HepG2 (cell line): ENCODE data around the gene EVL. TPM values are rescaled to one million over a fixed set of nuclear protein-coding genes. Genes with fewer than 3 reads are reported as not detected.
A peak's percentile ranks its signal among the peaks of the same experiment; 100 is the strongest.

Source experiments
- ATAC-seq: fragments of 200-7000 bp; cut with Tn5 transposase; 3 replicates; pipeline ENCODE4 v1.9.1; 2020; ENCODE audit warnings: mild to moderate bottlenecking, moderate library complexity
- Bru-seq: library from RNA; stranded (reverse); fragments of 400-500 nt; gene quantifications from one replicate; lab custom pipeline; 2021; lab: Mats Ljungman, UMichigan
- BruChase-seq, 2 experiments: library from RNA; stranded (reverse); fragments of 400-500 nt; gene quantifications; one replicate each; lab custom pipeline; 2021; lab: Mats Ljungman, UMichigan
- BruUV-seq: library from RNA; stranded (reverse); fragments of 400-500 nt; replicated peaks from 2 replicates; lab custom pipeline; 2021; lab: Mats Ljungman, UMichigan
- CTCF ChIA-PET: fragments of 300-600 bp; formaldehyde crosslinking; extraction: SDS; loops from one replicate; lab custom pipeline; 2021; ENCODE audit warnings: low total read pairs, inconsistent platforms, low intra/inter-chr PET ratio; lab: Yijun Ruan, JAX
- POLR2A ChIA-PET: fragments of 350-600 bp; sonication (Branson Sonifier 250); formaldehyde crosslinking; loops from one replicate; lab custom pipeline; 2020; ENCODE audit warnings: antibody characterized with exemption, inconsistent platforms; lab: Yijun Ruan, JAX
- DNase-seq: peaks from one replicate; pipeline ENCODE4 v3.0.0-alpha.2; 2015; ENCODE audit warnings: low spot score
- FAIRE-seq: peaks from 3 replicates; lab custom pipeline; 2011; peaks lifted over from hg19 to GRCh38; lab: Jason Lieb, UNC
- H2AFZ ChIP-seq: one replicate; pipeline ENCODE4 v1.6.1; 2011; ENCODE audit warnings: low read length, inconsistent platforms
- H3K27ac ChIP-seq: fragments of 300-600 bp; 3 replicates; pipeline ENCODE4 v1.8.0; 2011; ENCODE audit warnings: mixed run types, mild to moderate bottlenecking, mixed read lengths, low read length, inconsistent platforms; ENCODE audit not compliant: insufficient read depth; ENCODE audit errors: extremely low read length
- H3K27me3 ChIP-seq, 2 experiments: fragments of 200-600 bp in 1 of 2; 2 replicates in 1 of 2; 3 replicates in 1 of 2; pipeline versions ENCODE4 v1.6.0 to v1.8.0; 2011; ENCODE audit warnings: low read length in 2 of 2, mild to moderate bottlenecking in 2 of 2, moderate library complexity in 2 of 2, inconsistent platforms in 1 of 2; ENCODE audit not compliant: insufficient read depth in 2 of 2, control insufficient read depth in 1 of 2
- H3K36me3 ChIP-seq, 2 experiments: fragments of 200-600 bp in 1 of 2; replicated peaks in 1 of 2; 2 replicates in 1 of 2; 3 replicates in 1 of 2; pipeline versions ENCODE4 v1.5.1 to v1.8.0; 2011; ENCODE audit warnings: low read length in 2 of 2, inconsistent platforms in 1 of 2; ENCODE audit not compliant: insufficient read depth in 2 of 2, control insufficient read depth in 1 of 2
- H3K4me1 ChIP-seq: 2 replicates; pipeline ENCODE4 v1.5.1; 2012; ENCODE audit warnings: low read length, inconsistent platforms; ENCODE audit not compliant: insufficient read depth
- H3K4me2 ChIP-seq: 2 replicates; pipeline ENCODE4 v1.6.0; 2011; ENCODE audit warnings: low read depth, low read length, inconsistent platforms
- H3K4me3 ChIP-seq, 3 experiments: fragments of 200-600 bp in 1 of 3; sonication (generic), shearing (Covaris generic) in 1 of 3; replicated peaks in 1 of 3; 2 replicates each; pipeline ENCODE4 v1.5.1; 2011 to 2016; ENCODE audit warnings: low read length in 3 of 3, inconsistent platforms in 2 of 3, low read depth in 2 of 3, mild to moderate bottlenecking in 2 of 3, control low read depth in 1 of 3, mixed read lengths in 1 of 3; ENCODE audit not compliant: insufficient read depth in 1 of 3
- H3K79me2 ChIP-seq: one replicate; pipeline ENCODE4 v1.6.1; 2011; ENCODE audit warnings: low read length, inconsistent platforms; ENCODE audit not compliant: insufficient read depth
- H3K9ac ChIP-seq: 2 replicates; pipeline ENCODE4 v1.6.0; 2011; ENCODE audit warnings: mild to moderate bottlenecking, low read depth, low read length, inconsistent platforms; ENCODE audit not compliant: insufficient read depth
- H3K9me3 ChIP-seq: 2 replicates; pipeline ENCODE4 v1.5.1; 2012; ENCODE audit warnings: mild to moderate bottlenecking, low read length
- H4K20me1 ChIP-seq: 2 replicates; pipeline ENCODE4 v1.6.0; 2011; ENCODE audit warnings: inconsistent platforms, mild to moderate bottlenecking, low read length, moderate library complexity; ENCODE audit not compliant: insufficient read depth
- BRCA1 ChIP-seq: sonication (generic); formaldehyde crosslinking; IDR thresholded peaks from 2 replicates; pipeline ENCODE4 v1.4.0; 2020; ENCODE audit warnings: missing genetic modification reagents
- GLI4 ChIP-seq: sonication (generic); formaldehyde crosslinking; IDR thresholded peaks from 2 replicates; pipeline ENCODE4 v1.5.1; 2020; ENCODE audit warnings: missing genetic modification reagents, mild to moderate bottlenecking, moderate library complexity, borderline replicate concordance
- HNRNPH1 ChIP-seq: fragments of 200-400 bp; formaldehyde crosslinking; optimal IDR thresholded peaks from 2 replicates; pipeline ENCODE3; 2017; ENCODE audit warnings: mild to moderate bottlenecking, low read depth, low read length
- KLF16 ChIP-seq, 2 experiments: sonication (generic) in 1 of 2; formaldehyde crosslinking in 1 of 2; IDR thresholded peaks; 2 replicates each; pipeline versions ENCODE4 v1.6.1 to v1.8.0; 2016 to 2023; ENCODE audit warnings: missing genetic modification reagents in 2 of 2, missing compliant biosample characterization in 1 of 2
- SUZ12 ChIP-seq: fragments of 150-350 bp; IDR thresholded peaks from 2 replicates; pipeline ENCODE4 v1.6.1; 2014; ENCODE audit warnings: low read depth, low read length
- TAF1 ChIP-seq: sonication (generic); formaldehyde crosslinking; IDR thresholded peaks from 2 replicates; pipeline ENCODE4 v1.4.0; 2020; ENCODE audit warnings: missing genetic modification reagents
- ZFX ChIP-seq: sonication (generic); formaldehyde crosslinking; IDR thresholded peaks from 2 replicates; pipeline ENCODE4 v1.4.0; 2020; ENCODE audit warnings: mild to moderate bottlenecking, low read depth, missing genetic modification reagents, moderate library complexity
- ZMAT3 ChIP-seq: sonication (generic); formaldehyde crosslinking; conservative IDR thresholded peaks from 2 replicates; pipeline ENCODE4 v1.7.0; 2021; ENCODE audit warnings: missing genetic modification reagents
- ZNF460 ChIP-seq: sonication (generic); formaldehyde crosslinking; IDR thresholded peaks from 2 replicates; pipeline ENCODE4 v1.5.1; 2020; ENCODE audit warnings: missing genetic modification reagents, mild to moderate bottlenecking, borderline replicate concordance
- ZNF605 ChIP-seq: sonication (generic); formaldehyde crosslinking; IDR thresholded peaks from 2 replicates; pipeline ENCODE4 v1.8.0; 2022; ENCODE audit warnings: mild to moderate bottlenecking, missing genetic modification reagents
- ZNF660 ChIP-seq: sonication (generic); formaldehyde crosslinking; IDR thresholded peaks from 2 replicates; pipeline ENCODE4 v1.5.1; 2020; ENCODE audit warnings: mild to moderate bottlenecking, low read depth, missing genetic modification reagents, borderline replicate concordance
- ZNF792 ChIP-seq: IDR thresholded peaks from 2 replicates; pipeline ENCODE4 v1.6.1; 2016
- WGBS: methylation state at CpG from one replicate; pipeline ENCODE4 v1.1.6; 2017; ENCODE audit warnings: low lambda C conversion rate; 5-methylcytosine and 5-hydroxymethylcytosine counted together
- in situ Hi-C: cut with HindIII; loops from 2 replicates; pipeline ENCODE4 v1.10.0; 2017; ENCODE audit warnings: low pct_unique_long_range_greater_than_20kb; ENCODE audit not compliant: extremely low pct_ligation_motif_present
- intact Hi-C: fragments of 100-400 bp; cut with micrococcal nuclease; formaldehyde crosslinking; loops from one replicate; pipeline ENCODE4 v1.10.0; 2022; ENCODE audit not compliant: unreplicated experiment
- long read RNA-seq, 2 experiments: library from RNA in 1 of 2; library from polyadenylated mRNA in 1 of 2; stranded (forward) in 1 of 2; unstranded in 1 of 2; transcript quantifications; one replicate each; pipeline ENCODE4 v2.0.0, GENCODE V29; 2019 to 2022
- polyA minus RNA-seq, 3 experiments: library from RNA; depleted of rRNA, polyadenylated mRNA; stranded (reverse); fragments of >200 nt; gene quantifications; 2 replicates each; pipeline ENCODE4 v1.2.3, GENCODE V29; 2011; ENCODE audit warnings: low replicate concordance in 1 of 3
- polyA plus RNA-seq, 8 experiments: library from polyadenylated mRNA; depleted of rRNA in 3 of 8; stranded (reverse) in 7 of 8; unstranded in 1 of 8; fragments of >200 nt; fragmentation: Illumina TruSeq in 4 of 8; extraction: Trizol in 4 of 8; gene quantifications; 2 replicates each; pipeline versions ENCODE4 v1.2.1 to v1.2.3, GENCODE V29; 2011 to 2016; ENCODE audit warnings: low read depth in 4 of 8, missing spikeins in 1 of 8, mixed read lengths in 1 of 8; ENCODE audit not compliant: insufficient read depth in 1 of 8
- total RNA-seq, 5 experiments: library from RNA; depleted of rRNA; stranded (reverse); fragments of >200 nt; fragmentation: Illumina TruSeq; extraction: Trizol; gene quantifications; 2 replicates each; pipeline ENCODE4 v1.2.3, GENCODE V29; 2016; ENCODE audit warnings: low read depth in 1 of 5
- TF ChIP-seq, protein P1 (sequence below), 2 experiments: sonication (generic) in 1 of 2; formaldehyde crosslinking in 1 of 2; IDR thresholded peaks; 2 replicates each; pipeline versions ENCODE4 v1.5.1 to v1.6.1; 2011 to 2020; ENCODE audit warnings: borderline replicate concordance in 1 of 2, low read depth in 1 of 2, low read length in 1 of 2, mild to moderate bottlenecking in 1 of 2, missing genetic modification reagents in 1 of 2, moderate library complexity in 1 of 2

Gene EVL, protein sequence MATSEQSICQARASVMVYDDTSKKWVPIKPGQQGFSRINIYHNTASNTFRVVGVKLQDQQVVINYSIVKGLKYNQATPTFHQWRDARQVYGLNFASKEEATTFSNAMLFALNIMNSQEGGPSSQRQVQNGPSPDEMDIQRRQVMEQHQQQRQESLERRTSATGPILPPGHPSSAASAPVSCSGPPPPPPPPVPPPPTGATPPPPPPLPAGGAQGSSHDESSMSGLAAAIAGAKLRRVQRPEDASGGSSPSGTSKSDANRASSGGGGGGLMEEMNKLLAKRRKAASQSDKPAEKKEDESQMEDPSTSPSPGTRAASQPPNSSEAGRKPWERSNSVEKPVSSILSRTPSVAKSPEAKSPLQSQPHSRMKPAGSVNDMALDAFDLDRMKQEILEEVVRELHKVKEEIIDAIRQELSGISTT
- 10.5 and 15.1 TPM in 2 replicates for total RNA-seq (2016; rRNA removed; fragmentation: Illumina TruSeq; extraction: Trizol)
- total RNA-seq (2016; cell fraction: cytosol; rRNA removed; fragmentation: Illumina TruSeq; extraction: Trizol; ENCODE audit: low read depth), result 23.1 and 32.6 TPM in 2 replicates
- total RNA-seq (2016; cell fraction: insoluble cytoplasmic fraction; rRNA removed; fragmentation: Illumina TruSeq; extraction: Trizol), result 10.2 and 17.0 TPM in 2 replicates
- total RNA-seq (2016; cell fraction: membrane; rRNA removed; fragmentation: Illumina TruSeq; extraction: Trizol), result 35.4 and 40.2 TPM in 2 replicates
- 23.3 and 27.6 TPM in 2 replicates for total RNA-seq (2016; cell fraction: nucleus; rRNA removed; fragmentation: Illumina TruSeq; extraction: Trizol)
- polyA plus RNA-seq (2011; rRNA removed), result 28.7 and 31.2 TPM in 2 replicates
- 12.0 and 12.7 TPM in 2 replicates for polyA plus RNA-seq (2011; cell fraction: cytosol; rRNA removed)
- polyA plus RNA-seq (2011; cell fraction: nucleus; rRNA removed), result 124 and 138 TPM in 2 replicates
- 29.8 and 33.6 TPM in 2 replicates for polyA plus RNA-seq (2012)
- polyA plus RNA-seq (2016; cell fraction: cytosol; fragmentation: Illumina TruSeq; extraction: Trizol; ENCODE audit: low read depth), result 101 and 109 TPM in 2 replicates
- polyA plus RNA-seq (2016; cell fraction: insoluble cytoplasmic fraction; fragmentation: Illumina TruSeq; extraction: Trizol; ENCODE audit: low read depth), result 23.4 and 35.8 TPM in 2 replicates
- 114 and 115 TPM in 2 replicates for polyA plus RNA-seq (2016; cell fraction: membrane; fragmentation: Illumina TruSeq; extraction: Trizol; ENCODE audit: low read depth)
- polyA plus RNA-seq (2016; cell fraction: nucleus; fragmentation: Illumina TruSeq; extraction: Trizol; ENCODE audit: insufficient read depth, low read depth), result 87.0 and 99.6 TPM in 2 replicates
- polyA minus RNA-seq (2011; rRNA and poly(A)+ RNA removed; ENCODE audit: low replicate concordance), result 11.3 and 23.0 TPM in 2 replicates
- 13.0 and 14.0 TPM in 2 replicates for polyA minus RNA-seq (2011; cell fraction: cytosol; rRNA and poly(A)+ RNA removed)
- 31.1 and 31.2 TPM in 2 replicates for polyA minus RNA-seq (2011; cell fraction: nucleus; rRNA and poly(A)+ RNA removed)
- Bru-seq, nascent RNA, result percentile 63 among the genes with signal in this experiment
- percentile 56 among the genes with signal in this experiment for BruChase-seq, experiment 1, labeled RNA remaining after a 6-hour chase
- percentile 59 among the genes with signal in this experiment for BruChase-seq, experiment 2, labeled RNA remaining after a 2-hour chase
- long read RNA-seq, experiment 1, partial matches to known transcripts, result 2 of 6 reads
- long read RNA-seq, experiment 1, other reads (novel, unspliced or antisense), result 2 of 6 reads
- long read RNA-seq, experiment 2, transcript EVL-202 (14 exons, 2,353 nt), result major isoform, 28 of 70 reads
- long read RNA-seq, experiment 2, partial matches to known transcripts, result 24 of 70 reads
- long read RNA-seq, experiment 2, other reads (novel, unspliced or antisense), result 14 of 70 reads

DNA sequence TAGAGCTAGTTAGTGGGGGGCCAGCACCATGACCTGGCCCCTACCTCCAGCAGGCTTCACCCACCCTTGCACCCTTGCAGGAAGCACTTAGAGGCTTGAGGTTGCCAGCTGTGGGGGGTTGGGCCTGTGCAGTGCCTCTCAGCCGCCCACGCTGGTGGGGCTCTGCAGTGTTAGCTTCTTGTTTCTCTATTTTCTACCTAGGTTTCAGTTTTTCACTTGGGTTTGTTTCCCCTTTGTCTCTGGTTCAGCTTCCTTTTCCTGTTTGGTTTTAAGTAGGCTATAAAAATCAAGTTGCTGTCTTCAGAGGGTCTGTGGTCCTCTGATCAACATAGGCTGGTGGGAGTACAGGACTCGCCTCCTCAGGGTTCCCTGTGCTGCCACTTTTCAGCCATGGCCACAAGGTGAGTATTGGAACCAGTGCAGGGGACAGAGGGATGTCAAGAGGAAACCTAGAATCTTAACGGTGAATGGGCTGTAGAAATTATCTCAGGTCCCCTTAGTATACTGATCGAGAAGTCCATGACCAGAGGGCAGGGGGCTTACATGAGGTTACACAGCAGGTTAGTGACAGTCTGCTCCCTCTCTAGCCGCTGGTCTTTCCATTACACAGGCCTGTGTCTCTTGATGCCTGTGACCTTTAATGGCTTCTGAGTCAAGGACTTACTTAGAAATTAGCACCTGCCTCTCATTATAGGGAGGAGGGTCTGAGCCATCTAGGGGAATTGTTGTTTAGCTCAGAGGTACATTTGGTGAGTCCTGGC lies at the start of gene EVL:
EVL (plus strand) TSS at position 312 of the 761 bp plus-strand sequence; CDS start at position 391, 79 bp downstream.
- no peak within 1 kb of the TSS for H3K4me2 ChIP-seq
- no TSS peak for BruUV-seq
- ATAC-seq (no peak), DNase-seq (no peak), FAIRE-seq (no peak)
- ChIA-PET CTCF (no interaction called here), POLR2A (no interaction called here)
- in situ Hi-C loops, result no loop called here
- H3K79me2 ChIP-seq, result no peaks in the 10 kb centered on the region
- H3K4me3 ChIP-seq, result no peak within 1 kb of the TSS
- H3K27ac ChIP-seq, result no peak within 1 kb of the TSS
- no peak within 1 kb of the TSS for H3K9ac ChIP-seq
- 99% methylated on average over 6 of the region's 6 CpGs for WGBS
- no peaks in the 10 kb centered on the region for H3K9me3 ChIP-seq
- peaks cover 17% of the 10 kb centered on the region for H3K4me1 ChIP-seq
- H4K20me1 ChIP-seq, result no peaks in the 10 kb centered on the region
- no peaks in the 10 kb centered on the region for H3K36me3 ChIP-seq
- intact Hi-C loops, result no loop called here
- no peak within 1 kb of the TSS for H2AFZ ChIP-seq
- H3K27me3 ChIP-seq, result no peaks in the 10 kb centered on the region
- TF ChIP-seq SUZ12, result no peak
- no peak for TF ChIP-seq ZFX (CRISPR knock-in tag)
- TF ChIP-seq HNRNPH1, result no peak
- TF ChIP-seq, protein P1, sequence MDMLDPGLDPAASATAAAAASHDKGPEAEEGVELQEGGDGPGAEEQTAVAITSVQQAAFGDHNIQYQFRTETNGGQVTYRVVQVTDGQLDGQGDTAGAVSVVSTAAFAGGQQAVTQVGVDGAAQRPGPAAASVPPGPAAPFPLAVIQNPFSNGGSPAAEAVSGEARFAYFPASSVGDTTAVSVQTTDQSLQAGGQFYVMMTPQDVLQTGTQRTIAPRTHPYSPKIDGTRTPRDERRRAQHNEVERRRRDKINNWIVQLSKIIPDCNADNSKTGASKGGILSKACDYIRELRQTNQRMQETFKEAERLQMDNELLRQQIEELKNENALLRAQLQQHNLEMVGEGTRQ (IDR thresholded peaks at IDR 0.05; ENCODE audit: low read depth, low read length), result no peak
- TF ChIP-seq, protein P1 (CRISPR knock-in tag; IDR thresholded peaks at IDR 0.05; ENCODE audit: borderline replicate concordance), result no peak
- TF ChIP-seq KLF16 (CRISPR knock-in tag; IDR thresholded peaks at IDR 0.05), result no peak
- no peak for TF ChIP-seq ZNF660 (CRISPR knock-in tag)
- no peak for TF ChIP-seq ZMAT3 (CRISPR knock-in tag)
- no peak for TF ChIP-seq ZNF460 (CRISPR knock-in tag)
- no peak for TF ChIP-seq TAF1
- no peak for TF ChIP-seq ZNF792 (CRISPR knock-in tag)
- no peak for TF ChIP-seq ZNF605 (CRISPR knock-in tag)
- TF ChIP-seq BRCA1 (CRISPR knock-in tag), result no peak
- TF ChIP-seq GLI4 (CRISPR knock-in tag), result no peak
